Small intestine (tissue), 7 donors: ENCODE measurements around the gene GARIN5B. TPM values are rescaled to one million over a fixed set of nuclear protein-coding genes. Genes with fewer than 3 reads are reported as not detected.
A peak's percentile ranks its signal among the peaks of the same experiment; 100 is the strongest.

Source experiments
- DNase-seq, 2 donors: peaks; one replicate each; pipeline versions ENCODE4 v3.0.0 to v3.0.0-alpha.2; 2013
- FAIRE-seq: peaks from 2 replicates; lab custom pipeline; 2012; peaks lifted over from hg19 to GRCh38; lab: Jason Lieb, UNC
- H3K27ac ChIP-seq, 3 donors: one replicate each; pipeline ENCODE4 v1.5.1; 2013; ENCODE audit warnings: low read length in 2 of 3, mild to moderate bottlenecking in 2 of 3, control low read depth in 1 of 3, inconsistent platforms in 1 of 3, low read depth in 1 of 3, moderate library complexity in 1 of 3
- H3K27me3 ChIP-seq, 3 donors: one replicate each; pipeline ENCODE4 v1.6.1; 2013; ENCODE audit warnings: low read length in 3 of 3, inconsistent platforms in 1 of 3; ENCODE audit not compliant: control insufficient read depth in 3 of 3, insufficient read depth in 3 of 3
- H3K36me3 ChIP-seq, 3 donors: one replicate each; pipeline ENCODE4 v1.6.1; 2013; ENCODE audit warnings: low read length in 3 of 3, inconsistent platforms in 1 of 3, low read depth in 1 of 3, mild to moderate bottlenecking in 1 of 3, moderate library complexity in 1 of 3; ENCODE audit not compliant: control insufficient read depth in 3 of 3, insufficient read depth in 2 of 3
- H3K4me1 ChIP-seq, 3 donors: one replicate each; pipeline ENCODE4 v1.6.1; 2013; ENCODE audit warnings: low read length in 2 of 3, inconsistent platforms in 1 of 3, low read depth in 1 of 3, mild to moderate bottlenecking in 1 of 3, moderate library complexity in 1 of 3; ENCODE audit not compliant: control insufficient read depth in 3 of 3, insufficient read depth in 2 of 3
- H3K4me3 ChIP-seq, 3 donors: one replicate each; pipeline ENCODE4 v1.5.1; 2013; ENCODE audit warnings: low read length in 3 of 3, control low read depth in 1 of 3, inconsistent platforms in 1 of 3, low read depth in 1 of 3, mild to moderate bottlenecking in 1 of 3, moderate library complexity in 1 of 3
- H3K9me3 ChIP-seq, 2 donors: one replicate each; pipeline ENCODE4 v1.6.1; 2013; ENCODE audit warnings: low read depth in 1 of 2, low read length in 1 of 2; ENCODE audit not compliant: control insufficient read depth in 2 of 2, insufficient read depth in 1 of 2
- WGBS, 3 donors: extraction: QIAGEN DNeasy Blood & Tissue Kit; methylation state at CpG; one replicate each; pipeline ENCODE4 v1.1.7; 2013; 5-methylcytosine and 5-hydroxymethylcytosine counted together
- polyA plus RNA-seq, 4 donors: library from polyadenylated mRNA; stranded (reverse) in 3 of 4; unstranded in 1 of 4; fragments of 200-250 nt in 3 of 4; fragments of 120-200 nt in 1 of 4; gene quantifications; one replicate each; pipeline versions ENCODE4 v1.2.1 to v1.2.3, GENCODE V29; 2013
- donor health status: healthy with polysubstance abuse.
- donor health status: control.
- donor health status: control.
- donor health status: Bipolar disorder and iron deficiency.
- donor health status: healthy.

Gene GARIN5B
- polyA plus RNA-seq, 4 donors: 0.03 TPM; not detected in 3

GRCh38 chr19:55391702-55392615, 28.9 kb upstream of the GARIN5B start:
- Histone ChIP-seq H3K9me3 (no peaks in the 10 kb centered on the region), H3K36me3 (peaks cover 4 to 58% (median 20%) of the 10 kb centered on the region in 3 donors), H3K27me3 (no peaks in the 10 kb centered on the region), H3K27ac (no peak overlapping the region), H3K4me3 (no peak overlapping the region), H3K4me1 (peaks cover 6 to 20% (median 13%) of the 10 kb centered on the region in 3 donors)
- FAIRE-seq (no peak), DNase-seq (no peak)
- WGBS, 3 donors: 80 to 84% (median 82%) methylated on average over 18 of the region's 18 CpGs

- H3K4me3 ChIP-seq: no peak overlapping the region
- no peaks in the 10 kb centered on the region for H3K9me3 ChIP-seq
- H3K36me3 ChIP-seq: peaks cover 4 to 65% (median 20%) of the 10 kb centered on the region in 3 donors
- FAIRE-seq (no peak), DNase-seq (no peak)
- peaks cover 6 to 22% (median 13%) of the 10 kb centered on the region in 3 donors for H3K4me1 ChIP-seq
- H3K27me3 ChIP-seq: no peaks in the 10 kb centered on the region
- WGBS, 3 donors: 77 to 81% (median 78%) methylated on average over 12 of the region's 12 CpGs
- H3K27ac ChIP-seq: no peak overlapping the region
Measured at GRCh38 chr19:55391191-55391670, 28.2 kb upstream of the GARIN5B start.

- H3K4me1 ChIP-seq: peaks cover 6 to 22% (median 13%) of the 10 kb centered on the region in 3 donors
Measured at GRCh38 chr19:55390461-55390880, 27.4 kb upstream of the GARIN5B start.

GRCh38 chr19:55389386-55390317, 26.6 kb upstream of the GARIN5B start:
- DNase-seq (no peak), FAIRE-seq (no peak)
- peaks cover 4 to 67% (median 20%) of the 10 kb centered on the region in 3 donors for H3K36me3 ChIP-seq
- H3K27me3 ChIP-seq: no peaks in the 10 kb centered on the region
- no peak overlapping the region for H3K4me3 ChIP-seq
- H3K4me1 ChIP-seq: peaks cover 6 to 27% (median 13%) of the 10 kb centered on the region in 3 donors
- no peaks in the 10 kb centered on the region for H3K9me3 ChIP-seq
- WGBS, 3 donors: 81 to 83% (median 83%) methylated on average over 21 of the region's 21 CpGs
- no peak overlapping the region for H3K27ac ChIP-seq

More at GRCh38 chr19:55390461-55390880, 27.4 kb upstream of the GARIN5B start:
- no peak overlapping the region for H3K27ac ChIP-seq
- no peak overlapping the region for H3K4me3 ChIP-seq
- WGBS, 3 donors: 76 to 84% (median 80%) methylated on average over 7 of the region's 7 CpGs
- FAIRE-seq: no peak
- H3K9me3 ChIP-seq: no peaks in the 10 kb centered on the region
- H3K27me3 ChIP-seq: no peaks in the 10 kb centered on the region
- peaks cover 4 to 67% (median 20%) of the 10 kb centered on the region in 3 donors for H3K36me3 ChIP-seq
- no peak for DNase-seq

- Histone ChIP-seq H3K9me3 (peaks cover 0 to under 1% of the 10 kb centered on the region in 2 donors), H3K27me3 (no peaks in the 10 kb centered on the region), H3K36me3 (peaks cover 4 to 65% (median 20%) of the 10 kb centered on the region in 3 donors), H3K4me1 (peaks cover 7 to 37% (median 13%) of the 10 kb centered on the region in 3 donors), H3K27ac (no peak overlapping the region), H3K4me3 (peak overlapping the region in 2 of 3 donors; percentile 63 to 97)
- DNase-seq (no peak), FAIRE-seq (no peak)
- 78 to 82% (median 79%) methylated on average over 24 of the region's 24 CpGs for WGBS, 3 donors
Measured at GRCh38 chr19:55387736-55388497, 24.9 kb upstream of the GARIN5B start.

GRCh38 chr19:55386493-55386971, 23.5 kb upstream of the GARIN5B start:
- no peak for FAIRE-seq
- 1% methylated on average over 33 of the region's 33 CpGs for WGBS, 3 donors
- Histone ChIP-seq H3K4me3 (peak overlapping the region; percentile 63 to 97 (median 95)), H3K9me3 (peaks cover 0 to 7% of the 10 kb centered on the region in 2 donors), H3K36me3 (peaks cover 4 to 59% (median 20%) of the 10 kb centered on the region in 3 donors), H3K27ac (peak overlapping the region in 2 of 3 donors; percentile 66 to 97), H3K4me1 (peaks cover 8 to 37% (median 13%) of the 10 kb centered on the region in 3 donors), H3K27me3 (no peaks in the 10 kb centered on the region)
- peak in 1 of 2 donors; percentile 16 for DNase-seq

- FAIRE-seq: no peak
- H3K4me1 ChIP-seq: peaks cover 8 to 37% (median 12%) of the 10 kb centered on the region in 3 donors
Measured at GRCh38 chr19:55385724-55386492, 22.8 kb upstream of the GARIN5B start, which contains the start of gene RPL28. TSS of gene RPL28 (plus strand) at chr19:55385932. CDS start at chr19:55386358, 426 bp downstream.

More at GRCh38 chr19:55385724-55386492, 22.8 kb upstream of the GARIN5B start, which contains the start of gene RPL28:
- peak within 1 kb of the TSS; percentile 86 to 99 (median 97) for H3K27ac ChIP-seq
- peaks cover 0 to 7% of the 10 kb centered on the region in 2 donors for H3K9me3 ChIP-seq
- H3K36me3 ChIP-seq: peaks cover 4 to 53% (median 17%) of the 10 kb centered on the region in 3 donors
- H3K4me3 ChIP-seq: peak within 1 kb of the TSS; percentile 75 to 97 (median 95)
- 0% methylated on average over 68 of the region's 68 CpGs for WGBS, 3 donors
- DNase-seq: peak; percentile 99
- H3K27me3 ChIP-seq: no peaks in the 10 kb centered on the region
